ENCODE measurements around the gene DCLRE1B. TPM values are rescaled to one million over a fixed set of nuclear protein-coding genes. Genes with fewer than 3 reads are reported as not detected.
A peak's percentile ranks its signal among the peaks of the same experiment; 100 is the strongest.

The DCLRE1B gene
- total RNA-seq, 1 donor from 2014 or later: 2.1 TPM

DNA sequence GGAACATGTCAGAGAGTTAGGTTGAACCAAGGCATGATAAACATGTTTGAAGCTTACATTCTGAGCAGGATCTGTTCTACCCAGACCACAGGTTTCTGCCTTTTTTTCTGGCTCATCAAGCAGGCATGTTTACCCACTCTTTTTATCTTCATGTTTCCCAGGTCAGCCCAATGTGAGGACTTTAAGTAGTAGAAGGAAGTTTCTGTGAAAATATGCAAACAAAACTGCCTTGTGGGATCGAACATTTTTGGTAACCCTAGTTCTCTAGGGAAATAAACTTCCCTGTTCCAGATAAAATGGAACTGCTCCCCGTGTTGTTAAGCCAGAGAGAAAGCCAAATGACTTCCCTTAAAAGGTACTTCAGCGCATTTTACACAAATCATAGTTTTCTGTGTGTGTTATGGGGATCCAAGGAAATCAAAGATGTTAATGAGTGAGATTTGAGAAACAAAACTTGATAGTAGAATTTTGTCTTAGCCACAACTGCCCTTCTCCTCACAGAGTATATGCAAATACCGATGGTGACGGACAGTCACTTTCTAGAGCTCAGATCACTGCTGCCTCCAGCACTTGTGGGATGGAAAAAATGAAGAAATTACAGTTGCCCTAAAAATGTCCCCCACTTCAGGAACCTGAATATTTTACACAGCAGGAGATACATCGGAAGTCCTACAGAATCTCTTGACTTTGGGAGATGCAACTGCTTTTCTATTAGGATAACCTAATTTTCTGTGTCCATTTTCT, 23.2 kb downstream of the DCLRE1B start:
- TF ChIP-seq, protein P1, sequence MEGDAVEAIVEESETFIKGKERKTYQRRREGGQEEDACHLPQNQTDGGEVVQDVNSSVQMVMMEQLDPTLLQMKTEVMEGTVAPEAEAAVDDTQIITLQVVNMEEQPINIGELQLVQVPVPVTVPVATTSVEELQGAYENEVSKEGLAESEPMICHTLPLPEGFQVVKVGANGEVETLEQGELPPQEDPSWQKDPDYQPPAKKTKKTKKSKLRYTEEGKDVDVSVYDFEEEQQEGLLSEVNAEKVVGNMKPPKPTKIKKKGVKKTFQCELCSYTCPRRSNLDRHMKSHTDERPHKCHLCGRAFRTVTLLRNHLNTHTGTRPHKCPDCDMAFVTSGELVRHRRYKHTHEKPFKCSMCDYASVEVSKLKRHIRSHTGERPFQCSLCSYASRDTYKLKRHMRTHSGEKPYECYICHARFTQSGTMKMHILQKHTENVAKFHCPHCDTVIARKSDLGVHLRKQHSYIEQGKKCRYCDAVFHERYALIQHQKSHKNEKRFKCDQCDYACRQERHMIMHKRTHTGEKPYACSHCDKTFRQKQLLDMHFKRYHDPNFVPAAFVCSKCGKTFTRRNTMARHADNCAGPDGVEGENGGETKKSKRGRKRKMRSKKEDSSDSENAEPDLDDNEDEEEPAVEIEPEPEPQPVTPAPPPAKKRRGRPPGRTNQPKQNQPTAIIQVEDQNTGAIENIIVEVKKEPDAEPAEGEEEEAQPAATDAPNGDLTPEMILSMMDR (IDR thresholded peaks at IDR 0.05; ENCODE audit: borderline replicate concordance): no peak
- no peaks in the 10 kb centered on the region for H3K9me3 ChIP-seq (replicated peaks)
- H3K4me3 ChIP-seq: peak overlapping the region; percentile 96
- H3K27ac ChIP-seq (replicated peaks): peak overlapping the region; percentile 97
- H3K4me1 ChIP-seq: peaks cover 56% of the 10 kb centered on the region
- no peak for DNase-seq
- no peaks in the 10 kb centered on the region for H3K36me3 ChIP-seq
- intact Hi-C loops (cut with micrococcal nuclease): no loop called here
- H3K27me3 ChIP-seq (ENCODE audit: low read depth): no peaks in the 10 kb centered on the region

DNA sequence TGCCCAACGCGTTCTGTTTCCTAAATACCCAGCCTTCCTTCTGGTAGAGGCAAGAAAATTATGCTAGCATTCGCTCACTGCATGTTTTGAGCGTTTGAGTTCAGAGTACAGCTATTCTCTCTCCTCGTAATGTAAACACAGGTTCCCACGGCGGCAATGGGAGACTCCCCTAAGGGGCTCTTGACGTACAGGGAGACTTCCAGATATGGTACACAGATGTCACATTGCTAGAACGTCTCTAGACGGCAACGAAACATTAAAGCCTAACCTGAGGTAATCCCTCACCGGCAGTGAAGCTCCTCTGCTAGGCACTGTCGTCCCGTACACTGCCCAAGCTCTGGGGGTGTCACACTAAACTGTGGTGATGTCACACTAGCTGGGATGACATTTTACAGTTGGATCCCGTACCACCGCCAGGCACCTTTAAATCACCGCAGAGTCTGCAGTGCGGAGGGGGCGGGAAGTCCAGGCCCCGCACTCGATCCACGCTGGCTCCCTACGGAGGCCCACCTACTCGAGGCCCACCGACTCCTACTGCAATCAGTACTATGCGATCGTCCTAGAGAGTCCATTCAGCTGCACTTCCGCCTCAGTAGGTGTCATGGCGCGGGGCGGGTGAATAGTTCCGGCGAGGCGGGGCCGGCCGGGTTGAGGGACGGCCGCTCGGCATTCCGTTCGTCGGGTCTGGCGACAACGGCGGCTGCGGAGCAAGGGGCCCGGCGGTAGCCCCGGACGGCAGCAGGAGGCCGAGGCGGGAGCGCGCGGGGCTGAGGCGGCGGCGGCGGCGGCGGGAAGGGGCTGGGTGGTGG, 24.0 kb downstream of the DCLRE1B start, which contains the start of gene HIPK1:
Gene HIPK1 (plus strand): TSS at position 384 of the 809 bp plus-strand sequence.
- peak within 1 kb of the TSS; percentile 97 for H3K27ac ChIP-seq (replicated peaks)
- peak; percentile 94 for DNase-seq
- intact Hi-C loops (cut with micrococcal nuclease): no loop called here
- peak within 1 kb of the TSS; percentile 96 for H3K4me3 ChIP-seq
- H3K9me3 ChIP-seq (replicated peaks): no peaks in the 10 kb centered on the region
- TF ChIP-seq, protein P1 (IDR thresholded peaks at IDR 0.05; ENCODE audit: borderline replicate concordance): peak; percentile 8
- H3K27me3 ChIP-seq (ENCODE audit: low read depth): no peaks in the 10 kb centered on the region
- H3K4me1 ChIP-seq: peaks cover 64% of the 10 kb centered on the region
- no peaks in the 10 kb centered on the region for H3K36me3 ChIP-seq

GRCh38 chr1:113929750-113930498, 24.8 kb downstream of the DCLRE1B start:
- Histone ChIP-seq H3K27me3 (ENCODE audit: low read depth) (no peaks in the 10 kb centered on the region), H3K9me3 (replicated peaks) (no peaks in the 10 kb centered on the region), H3K4me3 (peak overlapping the region; percentile 96), H3K36me3 (no peaks in the 10 kb centered on the region), H3K4me1 (peaks cover 72% of the 10 kb centered on the region), H3K27ac (replicated peaks) (peak overlapping the region; percentile 97)
- intact Hi-C loops (cut with micrococcal nuclease): loop anchor here (2.0 kb wide), 1 partner anchor 25 kb away; the partner anchor contains the start of genes AP4B1 and DCLRE1B
- DNase-seq: peak; percentile 31
- TF ChIP-seq, protein P1 (IDR thresholded peaks at IDR 0.05; ENCODE audit: borderline replicate concordance): no peak

GRCh38 chr1:113930499-113931161, 25.5 kb downstream of the DCLRE1B start:
- peaks cover 72% of the 10 kb centered on the region for H3K4me1 ChIP-seq
- TF ChIP-seq, protein P1 (IDR thresholded peaks at IDR 0.05; ENCODE audit: borderline replicate concordance): no peak
- intact Hi-C loops (cut with micrococcal nuclease): loop anchor here (2.0 kb wide), 1 partner anchor 26 kb away; the partner anchor contains the start of genes AP4B1 and DCLRE1B
- peak overlapping the region; percentile 96 for H3K4me3 ChIP-seq
- no peaks in the 10 kb centered on the region for H3K36me3 ChIP-seq
- H3K27ac ChIP-seq (replicated peaks): peak overlapping the region; percentile 97
- no peaks in the 10 kb centered on the region for H3K27me3 ChIP-seq (ENCODE audit: low read depth)
- H3K9me3 ChIP-seq (replicated peaks): no peaks in the 10 kb centered on the region
- no peak for DNase-seq
